ENCODE measurements around the gene ATG101. TPM values are rescaled to one million over a fixed set of nuclear protein-coding genes. Genes with fewer than 3 reads are reported as not detected.

ATG101 gene
- total and polyA plus RNA-seq, 9 donors: 13.6 to 48.7 (median 28.5) TPM

GRCh38 chr12:52070185-52070925 is 577 bp downstream of the ATG101 start:
- H3K4me1 ChIP-seq (ENCODE audit: insufficient read depth): peaks cover 7% of the 10 kb centered on the region
- 0 to 2% (median 1%) methylated on average over 35 to 37 of the region's 37 CpGs for WGBS, 3 donors
- H3K27ac ChIP-seq: peak overlapping the region in 1 of 2 donors; percentile 82
- intact Hi-C loops (cut with DNase I): no loop called here
- peak in 1 of 5 donors; percentile 20 for DNase-seq
- no peaks in the 10 kb centered on the region for H3K9me3 ChIP-seq
- peak overlapping the region; percentile 61 for H3K4me3 ChIP-seq
- H3K27me3 ChIP-seq: no peaks in the 10 kb centered on the region
- no peak for TF ChIP-seq EP300 (IDR thresholded peaks at IDR 0.05)
- no peak for TF ChIP-seq CTCF (IDR thresholded peaks at IDR 0.05)
- TF ChIP-seq POLR2A (IDR thresholded peaks at IDR 0.05): no peak
- no peaks in the 10 kb centered on the region for H3K36me3 ChIP-seq

- peaks cover 7% of the 10 kb centered on the region for H3K4me1 ChIP-seq (ENCODE audit: insufficient read depth)
- WGBS, 3 donors: 69 to 74% (median 70%) methylated on average over 21 to 23 of the region's 23 CpGs
- H3K9me3 ChIP-seq: no peaks in the 10 kb centered on the region
- H3K27me3 ChIP-seq: no peaks in the 10 kb centered on the region
- no peak for TF ChIP-seq EP300 (IDR thresholded peaks at IDR 0.05)
- TF ChIP-seq POLR2A (IDR thresholded peaks at IDR 0.05): no peak
- TF ChIP-seq CTCF (IDR thresholded peaks at IDR 0.05): no peak
- no peak overlapping the region for H3K27ac ChIP-seq
- intact Hi-C loops (cut with DNase I): no loop called here
- H3K36me3 ChIP-seq: no peaks in the 10 kb centered on the region
- H3K4me3 ChIP-seq: no peak overlapping the region
- peak in 3 of 5 donors; percentile 28 to 39 (median 34) for DNase-seq
Observed at GRCh38 chr12:52073531-52074381, 4.0 kb downstream of the ATG101 start.

GRCh38 chr12:52074971-52075724 is 5.4 kb downstream of the ATG101 start:
- Histone ChIP-seq H3K36me3 (no peaks in the 10 kb centered on the region), H3K9me3 (no peaks in the 10 kb centered on the region), H3K27me3 (no peaks in the 10 kb centered on the region), H3K4me1 (ENCODE audit: insufficient read depth) (peaks cover 9% of the 10 kb centered on the region), H3K27ac (no peak overlapping the region), H3K4me3 (no peak overlapping the region)
- intact Hi-C loops (cut with DNase I): no loop called here
- WGBS, 3 donors: 56 to 75% (median 64%) methylated on average over 3 of the region's 3 CpGs
- no peak for TF ChIP-seq EP300 (IDR thresholded peaks at IDR 0.05)
- TF ChIP-seq CTCF (IDR thresholded peaks at IDR 0.05): no peak
- no peak for TF ChIP-seq POLR2A (IDR thresholded peaks at IDR 0.05)
- DNase-seq: peak in 2 of 5 donors; percentile 9 to 17

DNA sequence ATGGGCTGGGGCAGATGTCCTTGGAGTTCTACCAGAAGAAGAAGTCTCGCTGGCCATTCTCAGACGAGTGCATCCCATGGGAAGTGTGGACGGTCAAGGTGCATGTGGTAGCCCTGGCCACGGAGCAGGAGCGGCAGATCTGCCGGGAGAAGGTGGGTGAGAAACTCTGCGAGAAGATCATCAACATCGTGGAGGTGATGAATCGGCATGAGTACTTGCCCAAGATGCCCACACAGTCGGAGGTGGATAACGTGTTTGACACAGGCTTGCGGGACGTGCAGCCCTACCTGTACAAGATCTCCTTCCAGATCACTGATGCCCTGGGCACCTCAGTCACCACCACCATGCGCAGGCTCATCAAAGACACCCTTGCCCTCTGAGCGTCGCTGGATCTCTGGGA is 7.0 kb downstream of the ATG101 start:
- H3K9me3 ChIP-seq: no peaks in the 10 kb centered on the region
- no peak for TF ChIP-seq CTCF (IDR thresholded peaks at IDR 0.05)
- no peak for TF ChIP-seq POLR2A (IDR thresholded peaks at IDR 0.05)
- TF ChIP-seq EP300 (IDR thresholded peaks at IDR 0.05): no peak
- H3K4me3 ChIP-seq: no peak overlapping the region
- no peak overlapping the region for H3K27ac ChIP-seq
- no peaks in the 10 kb centered on the region for H3K27me3 ChIP-seq
- WGBS, 3 donors: 91 to 93% (median 93%) methylated on average over 16 of the region's 16 CpGs
- H3K36me3 ChIP-seq: no peaks in the 10 kb centered on the region
- intact Hi-C loops (cut with DNase I): no loop called here
- H3K4me1 ChIP-seq (ENCODE audit: insufficient read depth): peaks cover 13% of the 10 kb centered on the region
- DNase-seq: peak in 2 of 5 donors; percentile 21 to 23
